Astrocyte (in vitro differentiated cells and primary cell): Measurements from ENCODE around the gene INPP5A. TPM values are rescaled to one million over a fixed set of nuclear protein-coding genes. Genes with fewer than 3 reads are reported as not detected.
A peak's percentile ranks its signal among the peaks of the same experiment; 100 is the strongest.

ENCODE experiments used
- DNase-seq: peaks from one replicate; pipeline ENCODE4 v3.0.0-alpha.2; 2010; ENCODE audit warnings: low read depth
- FAIRE-seq: peaks from 2 replicates; lab custom pipeline; 2011; peaks lifted over from hg19 to GRCh38; lab: Jason Lieb, UNC
- H2AFZ ChIP-seq: 2 replicates; pipeline ENCODE4 v1.6.0; 2012; ENCODE audit warnings: low read depth, low read length, inconsistent platforms
- H3K27ac ChIP-seq: 2 replicates; pipeline ENCODE4 v1.5.1; 2011; ENCODE audit warnings: low read depth, low read length, inconsistent platforms
- H3K27me3 ChIP-seq: 2 replicates; pipeline ENCODE4 v1.6.0; 2011; ENCODE audit warnings: low read length, inconsistent platforms; ENCODE audit not compliant: insufficient read depth
- H3K36me3 ChIP-seq: 2 replicates; pipeline ENCODE4 v1.5.1; 2011; ENCODE audit warnings: low read length, inconsistent platforms; ENCODE audit not compliant: insufficient read depth
- H3K4me1 ChIP-seq: 2 replicates; pipeline ENCODE4 v1.5.1; 2011; ENCODE audit warnings: low read length, inconsistent platforms; ENCODE audit not compliant: insufficient read depth
- H3K4me2 ChIP-seq: 2 replicates; pipeline ENCODE4 v1.6.0; 2012; ENCODE audit warnings: low read length, inconsistent platforms
- H3K4me3 ChIP-seq: 2 replicates; pipeline ENCODE4 v1.5.1; 2011; ENCODE audit warnings: low read depth, mild to moderate bottlenecking, low read length, inconsistent platforms; ENCODE audit not compliant: insufficient read depth
- H3K79me2 ChIP-seq: 2 replicates; pipeline ENCODE4 v1.6.0; 2012; ENCODE audit warnings: mild to moderate bottlenecking, low read length, inconsistent platforms; ENCODE audit not compliant: insufficient read depth
- H3K9ac ChIP-seq: 2 replicates; pipeline ENCODE4 v1.6.0; 2012; ENCODE audit warnings: mild to moderate bottlenecking, low read length, inconsistent platforms
- H3K9me3 ChIP-seq: 2 replicates; pipeline ENCODE4 v1.5.1; 2012; ENCODE audit warnings: low read depth, mild to moderate bottlenecking, low read length, inconsistent platforms; ENCODE audit not compliant: insufficient read depth
- H4K20me1 ChIP-seq: 2 replicates; pipeline ENCODE4 v1.6.0; 2012; ENCODE audit warnings: low read length, inconsistent platforms; ENCODE audit not compliant: insufficient read depth
- H3K27ac Mint-ChIP-seq: one replicate; pipeline ENCODE4 v1.8.0; 2021; ENCODE audit warnings: mild to moderate bottlenecking, mixed read lengths; ENCODE audit not compliant: unreplicated experiment
- H3K27me3 Mint-ChIP-seq: one replicate; pipeline ENCODE4 v1.8.0; 2021; ENCODE audit warnings: low read depth, mixed read lengths; ENCODE audit not compliant: unreplicated experiment
- H3K36me3 Mint-ChIP-seq: one replicate; pipeline ENCODE4 v1.8.0; 2021; ENCODE audit warnings: low read depth, mixed read lengths; ENCODE audit not compliant: unreplicated experiment
- H3K4me1 Mint-ChIP-seq: one replicate; pipeline ENCODE4 v1.8.0; 2021; ENCODE audit warnings: low read depth, mixed read lengths; ENCODE audit not compliant: unreplicated experiment
- H3K4me3 Mint-ChIP-seq: one replicate; pipeline ENCODE4 v1.8.0; 2021; ENCODE audit warnings: mild to moderate bottlenecking, moderate library complexity, mixed read lengths; ENCODE audit not compliant: unreplicated experiment
- H3K9me3 Mint-ChIP-seq: one replicate; pipeline ENCODE4 v1.8.0; 2021; ENCODE audit warnings: mild to moderate bottlenecking, mixed read lengths; ENCODE audit not compliant: unreplicated experiment
- CTCF ChIP-seq: IDR thresholded peaks from 2 replicates; pipeline ENCODE4 v1.5.1; 2011; ENCODE audit warnings: low read depth, mild to moderate bottlenecking, inconsistent platforms, low read length, moderate library complexity; ENCODE audit not compliant: insufficient read depth
- EZH2 ChIP-seq: IDR thresholded peaks from 2 replicates; pipeline ENCODE4 v1.6.1; 2012; ENCODE audit warnings: mild to moderate bottlenecking, low read length, inconsistent platforms; ENCODE audit not compliant: insufficient read depth
- total RNA-seq: library from RNA; stranded (reverse); gene quantifications from 2 replicates; pipeline ENCODE4 v1.2.1, GENCODE V29; 2021

INPP5A gene
- total RNA-seq, 1 donor from 2014 or later: 39.1 TPM

- Histone ChIP-seq H3K79me2 (peaks cover 2% of the 10 kb centered on the region), H2AFZ (no peak overlapping the region), H3K9ac (no peak overlapping the region), H3K4me3 (no peak overlapping the region), H3K27me3 (no peaks in the 10 kb centered on the region), H3K27ac (no peak overlapping the region), H3K4me1 (peaks cover 10% of the 10 kb centered on the region), H4K20me1 (no peaks in the 10 kb centered on the region), H3K4me2 (no peak overlapping the region), H3K9me3 (no peaks in the 10 kb centered on the region), H3K36me3 (peaks cover 5% of the 10 kb centered on the region)
- TF ChIP-seq CTCF: no peak
- no peak for TF ChIP-seq EZH2
- Mint-ChIP-seq H3K9me3 (peaks cover 8% of the 10 kb centered on the region), H3K36me3 (peaks cover 25% of the 10 kb centered on the region), H3K4me3 (no peak overlapping the region), H3K4me1 (peaks cover 4% of the 10 kb centered on the region), H3K27ac (peak overlapping the region; percentile 75), H3K27me3 (no peaks in the 10 kb centered on the region)
- DNase-seq: no peak
- FAIRE-seq: no peak
These were observed 161.3 kb downstream of the INPP5A start for GRCh38 chr10:132698761-132699391.

- no peaks in the 10 kb centered on the region for H4K20me1 ChIP-seq
- peaks cover 2% of the 10 kb centered on the region for H3K79me2 ChIP-seq
- peak overlapping the region; percentile 37 for H3K4me2 ChIP-seq
- H3K9ac ChIP-seq: peak overlapping the region; percentile 76
- no peak overlapping the region for H3K4me3 Mint-ChIP-seq
- H3K4me1 Mint-ChIP-seq: peaks cover 4% of the 10 kb centered on the region
- H3K27me3 ChIP-seq: no peaks in the 10 kb centered on the region
- DNase-seq (no peak), FAIRE-seq (no peak)
- peak overlapping the region; percentile 41 for H2AFZ ChIP-seq
- TF ChIP-seq CTCF (no peak), EZH2 (no peak)
- no peak overlapping the region for H3K4me3 ChIP-seq
- H3K4me1 ChIP-seq: peaks cover 10% of the 10 kb centered on the region
- no peaks in the 10 kb centered on the region for H3K9me3 ChIP-seq
- peaks cover 27% of the 10 kb centered on the region for H3K36me3 Mint-ChIP-seq
- H3K27ac ChIP-seq: peak overlapping the region; percentile 70
- H3K27me3 Mint-ChIP-seq: no peaks in the 10 kb centered on the region
- peaks cover 8% of the 10 kb centered on the region for H3K9me3 Mint-ChIP-seq
- H3K27ac Mint-ChIP-seq: no peak overlapping the region
- H3K36me3 ChIP-seq: peaks cover 5% of the 10 kb centered on the region
These were observed 162.0 kb downstream of the INPP5A start for GRCh38 chr10:132699411-132700155.
